ENCODE data around the gene WNT1.
A peak's percentile ranks its signal among the peaks of the same experiment; 100 is the strongest.

The WNT1 gene

GRCh38 chr12:48934312-48934706, 43.8 kb upstream of the WNT1 start:
- no peaks in the 10 kb centered on the region for H3K4me1 ChIP-seq (ENCODE audit: control insufficient read depth in 1 of 2, insufficient read depth in 1 of 2, low read depth in 1 of 2, low read length in 1 of 2)
- H3K27me3 ChIP-seq, result no peaks in the 10 kb centered on the region
- no peaks in the 10 kb centered on the region for H3K9me3 ChIP-seq
- H3K4me3 ChIP-seq (ENCODE audit: low read depth in 1 of 2, low read length in 1 of 2), result no peak overlapping the region
- H3K36me3 ChIP-seq, result peaks cover 87% of the 10 kb centered on the region
- H3K27ac ChIP-seq, result no peak overlapping the region
- TF ChIP-seq CTCF (IDR thresholded peaks at IDR 0.05), result no peak

GRCh38 chr12:48936379-48936979, 41.6 kb upstream of the WNT1 start:
- no peak overlapping the region for H3K27ac ChIP-seq
- H3K27me3 ChIP-seq, result no peaks in the 10 kb centered on the region
- no peaks in the 10 kb centered on the region for H3K4me1 ChIP-seq (ENCODE audit: control insufficient read depth in 1 of 2, insufficient read depth in 1 of 2, low read depth in 1 of 2, low read length in 1 of 2)
- no peak overlapping the region for H3K4me3 ChIP-seq (ENCODE audit: low read depth in 1 of 2, low read length in 1 of 2)
- TF ChIP-seq CTCF (IDR thresholded peaks at IDR 0.05), result peak; percentile 85
- H3K36me3 ChIP-seq, result peaks cover 89% of the 10 kb centered on the region
- H3K9me3 ChIP-seq, result no peaks in the 10 kb centered on the region

- Histone ChIP-seq H3K9me3 (no peaks in the 10 kb centered on the region), H3K4me1 (ENCODE audit: control insufficient read depth in 1 of 2, insufficient read depth in 1 of 2, low read depth in 1 of 2, low read length in 1 of 2) (no peaks in the 10 kb centered on the region), H3K27me3 (no peaks in the 10 kb centered on the region), H3K36me3 (peaks cover 85% of the 10 kb centered on the region), H3K27ac (no peak overlapping the region), H3K4me3 (ENCODE audit: low read depth in 1 of 2, low read length in 1 of 2) (no peak overlapping the region)
- no peak for TF ChIP-seq CTCF (IDR thresholded peaks at IDR 0.05)
Observed at GRCh38 chr12:48937170-48937569, 41.0 kb upstream of the WNT1 start.

- Histone ChIP-seq H3K27ac (no peak overlapping the region), H3K9me3 (no peaks in the 10 kb centered on the region), H3K36me3 (peaks cover 85% of the 10 kb centered on the region), H3K27me3 (no peaks in the 10 kb centered on the region), H3K4me3 (ENCODE audit: low read depth in 1 of 2, low read length in 1 of 2) (no peak overlapping the region), H3K4me1 (ENCODE audit: control insufficient read depth in 1 of 2, insufficient read depth in 1 of 2, low read depth in 1 of 2, low read length in 1 of 2) (no peaks in the 10 kb centered on the region)
- TF ChIP-seq CTCF (IDR thresholded peaks at IDR 0.05), result no peak
Observed at GRCh38 chr12:48938805-48939204, 39.3 kb upstream of the WNT1 start.

GRCh38 chr12:48940181-48940580, 37.9 kb upstream of the WNT1 start:
- Histone ChIP-seq H3K27me3 (no peaks in the 10 kb centered on the region), H3K9me3 (no peaks in the 10 kb centered on the region), H3K27ac (peak overlapping the region; percentile 19), H3K4me1 (ENCODE audit: control insufficient read depth in 1 of 2, insufficient read depth in 1 of 2, low read depth in 1 of 2, low read length in 1 of 2) (no peaks in the 10 kb centered on the region), H3K36me3 (peaks cover 77% of the 10 kb centered on the region), H3K4me3 (ENCODE audit: low read depth in 1 of 2, low read length in 1 of 2) (no peak overlapping the region)
- no peak for TF ChIP-seq CTCF (IDR thresholded peaks at IDR 0.05)

- no peaks in the 10 kb centered on the region for H3K27me3 ChIP-seq
- H3K4me1 ChIP-seq (ENCODE audit: control insufficient read depth in 1 of 2, insufficient read depth in 1 of 2, low read depth in 1 of 2, low read length in 1 of 2), result no peaks in the 10 kb centered on the region
- H3K9me3 ChIP-seq, result no peaks in the 10 kb centered on the region
- no peak for TF ChIP-seq CTCF (IDR thresholded peaks at IDR 0.05)
- H3K27ac ChIP-seq, result no peak overlapping the region
- H3K4me3 ChIP-seq (ENCODE audit: low read depth in 1 of 2, low read length in 1 of 2), result no peak overlapping the region
- H3K36me3 ChIP-seq, result peaks cover 57% of the 10 kb centered on the region
Observed at GRCh38 chr12:48943221-48943620, 34.9 kb upstream of the WNT1 start.

Data from neutrophil (primary cell).